HEK293 (cell line): ENCODE measurements around the gene SLC12A3.

Experiments
- BCL11A ChIP-seq: fragments of 450-650 bp; formaldehyde crosslinking; IDR thresholded peaks from 2 replicates; pipeline ENCODE4 v1.5.1; 2016; ENCODE audit warnings: low read depth, missing biosample characterization, missing genetic modification characterization
- HOXD13 ChIP-seq: sonication (generic); formaldehyde crosslinking; IDR thresholded peaks from 2 replicates; pipeline ENCODE4 v1.8.0; 2022; ENCODE audit warnings: missing genetic modification reagents, borderline replicate concordance
- KLF16 ChIP-seq: fragments of 450-650 bp; formaldehyde crosslinking; IDR thresholded peaks from 2 replicates; pipeline ENCODE4 v1.5.1; 2017; ENCODE audit warnings: missing biosample characterization, missing genetic modification characterization
- OSR2 ChIP-seq: fragments of 450-650 bp; formaldehyde crosslinking; IDR thresholded peaks from 2 replicates; pipeline ENCODE4 v1.5.1; 2016; ENCODE audit warnings: missing biosample characterization, missing genetic modification characterization
- SP2 ChIP-seq: fragments of 450-650 bp; formaldehyde crosslinking; IDR thresholded peaks from 2 replicates; pipeline ENCODE4 v1.5.1; 2016; ENCODE audit warnings: missing biosample characterization, missing genetic modification characterization
- ZNF133 ChIP-seq: fragments of 450-650 bp; formaldehyde crosslinking; IDR thresholded peaks from 2 replicates; pipeline ENCODE4 v1.5.1; 2016; ENCODE audit warnings: missing biosample characterization, missing genetic modification characterization
- ZNF157 ChIP-seq: fragments of 450-650 bp; formaldehyde crosslinking; IDR thresholded peaks from 2 replicates; pipeline ENCODE4 v1.5.1; 2016; ENCODE audit warnings: missing biosample characterization, missing genetic modification characterization
- ZNF239 ChIP-seq: fragments of 450-650 bp; formaldehyde crosslinking; IDR thresholded peaks from 2 replicates; pipeline ENCODE4 v1.5.1; 2016; ENCODE audit warnings: missing biosample characterization, missing genetic modification characterization
- ZNF335 ChIP-seq: fragments of 450-650 bp; formaldehyde crosslinking; conservative IDR thresholded peaks from 2 replicates; pipeline ENCODE4 v1.5.1; 2016; ENCODE audit warnings: missing biosample characterization, missing genetic modification characterization
- ZNF341 ChIP-seq: fragments of 450-650 bp; formaldehyde crosslinking; IDR thresholded peaks from 2 replicates; pipeline ENCODE4; 2016; ENCODE audit warnings: low read depth, missing biosample characterization, missing genetic modification characterization
- ZNF354C ChIP-seq: fragments of 450-650 bp; formaldehyde crosslinking; IDR thresholded peaks from 2 replicates; pipeline ENCODE4 v1.5.1; 2016; ENCODE audit warnings: missing biosample characterization, missing genetic modification characterization, low read depth, borderline replicate concordance
- ZNF391 ChIP-seq: fragments of 450-650 bp; formaldehyde crosslinking; IDR thresholded peaks from 2 replicates; pipeline ENCODE4 v1.5.1; 2016; ENCODE audit warnings: low read depth, missing biosample characterization, missing genetic modification characterization, borderline replicate concordance
- ZNF404 ChIP-seq: fragments of 450-650 bp; formaldehyde crosslinking; IDR thresholded peaks from 2 replicates; pipeline ENCODE4 v1.5.1; 2017; ENCODE audit warnings: missing biosample characterization, missing genetic modification characterization
- ZNF426 ChIP-seq: fragments of 450-650 bp; formaldehyde crosslinking; IDR thresholded peaks from 2 replicates; pipeline ENCODE4 v1.5.1; 2017; ENCODE audit warnings: missing biosample characterization, missing genetic modification characterization, mild to moderate bottlenecking, inconsistent platforms, moderate library complexity
- ZNF544 ChIP-seq: fragments of 450-650 bp; formaldehyde crosslinking; IDR thresholded peaks from 2 replicates; pipeline ENCODE4 v1.5.0; 2017; ENCODE audit warnings: missing biosample characterization, missing genetic modification characterization
- ZNF558 ChIP-seq: fragments of 450-650 bp; formaldehyde crosslinking; IDR thresholded peaks from 2 replicates; pipeline ENCODE4 v1.5.1; 2016; ENCODE audit warnings: missing biosample characterization, missing genetic modification characterization
- ZNF596 ChIP-seq: fragments of 450-650 bp; IDR thresholded peaks from 2 replicates; pipeline ENCODE4 v1.5.0; 2018; ENCODE audit warnings: missing biosample characterization, mild to moderate bottlenecking, missing genetic modification characterization, moderate library complexity
- ZNF777 ChIP-seq: fragments of 450-650 bp; formaldehyde crosslinking; IDR thresholded peaks from 2 replicates; pipeline ENCODE4 v1.5.1; 2017; ENCODE audit warnings: missing biosample characterization, missing genetic modification characterization, borderline replicate concordance
- ZSCAN16 ChIP-seq: fragments of 450-650 bp; formaldehyde crosslinking; IDR thresholded peaks from 2 replicates; pipeline ENCODE4 v1.5.1; 2016; ENCODE audit warnings: missing biosample characterization, missing genetic modification characterization
- TF ChIP-seq, protein P1 (sequence below): fragments of 450-650 bp; formaldehyde crosslinking; IDR thresholded peaks from 2 replicates; pipeline ENCODE4 v1.5.1; 2016; ENCODE audit warnings: missing biosample characterization, missing genetic modification characterization
- TF ChIP-seq, protein P2 (sequence below): fragments of 450-650 bp; formaldehyde crosslinking; IDR thresholded peaks from 2 replicates; pipeline ENCODE4 v1.5.1; 2016; ENCODE audit warnings: missing biosample characterization, missing genetic modification characterization
- TF ChIP-seq, protein P3 (sequence below): fragments of 450-650 bp; IDR thresholded peaks from 2 replicates; pipeline ENCODE4 v1.5.1; 2018; ENCODE audit warnings: missing biosample characterization, missing genetic modification characterization
- TF ChIP-seq, protein P4 (sequence below): fragments of 450-650 bp; formaldehyde crosslinking; IDR thresholded peaks from 2 replicates; pipeline ENCODE4 v1.5.1; 2016; ENCODE audit warnings: missing biosample characterization, missing genetic modification characterization
- TF ChIP-seq, protein P5 (sequence below): fragments of 450-650 bp; formaldehyde crosslinking; IDR thresholded peaks from 2 replicates; pipeline ENCODE4 v1.5.1; 2016; ENCODE audit warnings: missing biosample characterization, missing genetic modification characterization
- TF ChIP-seq, protein P6 (sequence below): fragments of 450-650 bp; formaldehyde crosslinking; IDR thresholded peaks from 2 replicates; pipeline ENCODE4 v1.5.0; 2017; ENCODE audit warnings: missing biosample characterization, missing genetic modification characterization, borderline replicate concordance
- TF ChIP-seq, protein P7 (sequence below): fragments of 450-650 bp; formaldehyde crosslinking; IDR thresholded peaks from 2 replicates; pipeline ENCODE4 v1.5.1; 2016; ENCODE audit warnings: missing biosample characterization, missing genetic modification characterization

Gene SLC12A3

DNA sequence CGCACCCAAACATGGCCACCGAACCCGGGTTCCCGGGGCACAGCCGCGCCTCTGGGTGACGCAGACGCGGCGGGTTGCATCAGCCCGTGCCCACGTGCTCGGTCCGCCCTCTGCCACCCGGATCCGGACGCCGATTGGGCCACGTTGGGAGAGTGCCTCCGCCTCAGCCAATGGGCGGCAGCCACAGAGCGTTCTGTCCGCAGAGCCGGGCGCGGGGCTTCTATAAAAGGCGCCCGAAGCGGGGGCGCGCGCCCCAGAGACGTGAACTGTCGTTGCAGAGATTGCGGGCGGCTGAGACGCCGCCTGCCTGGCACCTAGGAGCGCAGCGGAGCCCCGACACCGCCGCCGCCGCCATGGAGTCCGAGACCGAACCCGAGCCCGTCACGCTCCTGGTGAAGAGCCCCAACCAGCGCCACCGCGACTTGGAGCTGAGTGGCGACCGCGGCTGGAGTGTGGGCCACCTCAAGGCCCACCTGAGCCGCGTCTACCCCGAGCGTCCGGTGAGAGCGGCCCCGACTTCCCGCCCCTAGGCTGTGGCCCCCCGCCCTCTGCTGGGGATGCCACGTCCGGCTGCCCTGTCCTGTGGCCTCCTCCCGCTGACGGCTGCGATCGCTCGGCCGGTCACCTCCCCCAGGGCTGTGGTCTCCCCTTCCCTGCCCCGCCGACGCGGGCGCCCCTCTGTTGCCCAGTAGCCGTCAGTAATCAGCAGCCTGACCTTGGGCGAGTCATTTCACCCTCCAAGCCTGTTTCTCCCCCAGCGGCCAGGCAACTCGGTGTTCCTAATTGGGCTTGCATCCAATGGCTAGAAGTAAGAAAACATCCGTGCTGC, 67.1 kb downstream of the SLC12A3 start, which contains the start of gene HERPUD1 (continued):
- peak; percentile 82; the same call in 1 of the 2 replicates for TF ChIP-seq ZNF777 (tag by site-specific recombination)
- TF ChIP-seq OSR2, result no peak
- TF ChIP-seq ZNF558 (tag by site-specific recombination), result no peak
- TF ChIP-seq, protein P1, sequence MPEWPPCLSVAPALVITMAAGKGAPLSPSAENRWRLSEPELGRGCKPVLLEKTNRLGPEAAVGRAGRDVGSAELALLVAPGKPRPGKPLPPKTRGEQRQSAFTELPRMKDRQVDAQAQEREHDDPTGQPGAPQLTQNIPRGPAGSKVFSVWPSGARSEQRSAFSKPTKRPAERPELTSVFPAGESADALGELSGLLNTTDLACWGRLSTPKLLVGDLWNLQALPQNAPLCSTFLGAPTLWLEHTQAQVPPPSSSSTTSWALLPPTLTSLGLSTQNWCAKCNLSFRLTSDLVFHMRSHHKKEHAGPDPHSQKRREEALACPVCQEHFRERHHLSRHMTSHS (tag by site-specific recombination), result no peak
- no peak for TF ChIP-seq ZNF133 (tag by site-specific recombination)
- TF ChIP-seq ZNF404, result no peak
- TF ChIP-seq KLF16 (tag by site-specific recombination), result peak; percentile 60; the same call in 1 of the 2 replicates
- TF ChIP-seq ZNF354C (tag by site-specific recombination), result no peak
- TF ChIP-seq ZNF335 (tag by site-specific recombination), result peak; percentile 11; the same call in 1 of the 2 replicates
- TF ChIP-seq ZNF391 (tag by site-specific recombination), result peak; percentile 85
- no peak for TF ChIP-seq BCL11A
- TF ChIP-seq HOXD13 (CRISPR knock-in tag), result peak; percentile 98
- TF ChIP-seq, protein P2, sequence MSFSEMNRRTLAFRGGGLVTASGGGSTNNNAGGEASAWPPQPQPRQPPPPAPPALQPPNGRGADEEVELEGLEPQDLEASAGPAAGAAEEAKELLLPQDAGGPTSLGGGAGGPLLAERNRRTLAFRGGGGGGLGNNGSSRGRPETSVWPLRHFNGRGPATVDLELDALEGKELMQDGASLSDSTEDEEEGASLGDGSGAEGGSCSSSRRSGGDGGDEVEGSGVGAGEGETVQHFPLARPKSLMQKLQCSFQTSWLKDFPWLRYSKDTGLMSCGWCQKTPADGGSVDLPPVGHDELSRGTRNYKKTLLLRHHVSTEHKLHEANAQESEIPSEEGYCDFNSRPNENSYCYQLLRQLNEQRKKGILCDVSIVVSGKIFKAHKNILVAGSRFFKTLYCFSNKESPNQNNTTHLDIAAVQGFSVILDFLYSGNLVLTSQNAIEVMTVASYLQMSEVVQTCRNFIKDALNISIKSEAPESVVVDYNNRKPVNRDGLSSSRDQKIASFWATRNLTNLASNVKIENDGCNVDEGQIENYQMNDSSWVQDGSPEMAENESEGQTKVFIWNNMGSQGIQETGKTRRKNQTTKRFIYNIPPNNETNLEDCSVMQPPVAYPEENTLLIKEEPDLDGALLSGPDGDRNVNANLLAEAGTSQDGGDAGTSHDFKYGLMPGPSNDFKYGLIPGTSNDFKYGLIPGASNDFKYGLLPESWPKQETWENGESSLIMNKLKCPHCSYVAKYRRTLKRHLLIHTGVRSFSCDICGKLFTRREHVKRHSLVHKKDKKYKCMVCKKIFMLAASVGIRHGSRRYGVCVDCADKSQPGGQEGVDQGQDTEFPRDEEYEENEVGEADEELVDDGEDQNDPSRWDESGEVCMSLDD, result peak; percentile 98
- TF ChIP-seq, protein P3, sequence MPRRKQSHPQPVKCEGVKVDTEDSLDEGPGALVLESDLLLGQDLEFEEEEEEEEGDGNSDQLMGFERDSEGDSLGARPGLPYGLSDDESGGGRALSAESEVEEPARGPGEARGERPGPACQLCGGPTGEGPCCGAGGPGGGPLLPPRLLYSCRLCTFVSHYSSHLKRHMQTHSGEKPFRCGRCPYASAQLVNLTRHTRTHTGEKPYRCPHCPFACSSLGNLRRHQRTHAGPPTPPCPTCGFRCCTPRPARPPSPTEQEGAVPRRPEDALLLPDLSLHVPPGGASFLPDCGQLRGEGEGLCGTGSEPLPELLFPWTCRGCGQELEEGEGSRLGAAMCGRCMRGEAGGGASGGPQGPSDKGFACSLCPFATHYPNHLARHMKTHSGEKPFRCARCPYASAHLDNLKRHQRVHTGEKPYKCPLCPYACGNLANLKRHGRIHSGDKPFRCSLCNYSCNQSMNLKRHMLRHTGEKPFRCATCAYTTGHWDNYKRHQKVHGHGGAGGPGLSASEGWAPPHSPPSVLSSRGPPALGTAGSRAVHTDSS (tag by site-specific recombination), result no peak
- TF ChIP-seq ZNF239, result peak; percentile 51; the same call in 1 of the 2 replicates
- TF ChIP-seq, protein P4, sequence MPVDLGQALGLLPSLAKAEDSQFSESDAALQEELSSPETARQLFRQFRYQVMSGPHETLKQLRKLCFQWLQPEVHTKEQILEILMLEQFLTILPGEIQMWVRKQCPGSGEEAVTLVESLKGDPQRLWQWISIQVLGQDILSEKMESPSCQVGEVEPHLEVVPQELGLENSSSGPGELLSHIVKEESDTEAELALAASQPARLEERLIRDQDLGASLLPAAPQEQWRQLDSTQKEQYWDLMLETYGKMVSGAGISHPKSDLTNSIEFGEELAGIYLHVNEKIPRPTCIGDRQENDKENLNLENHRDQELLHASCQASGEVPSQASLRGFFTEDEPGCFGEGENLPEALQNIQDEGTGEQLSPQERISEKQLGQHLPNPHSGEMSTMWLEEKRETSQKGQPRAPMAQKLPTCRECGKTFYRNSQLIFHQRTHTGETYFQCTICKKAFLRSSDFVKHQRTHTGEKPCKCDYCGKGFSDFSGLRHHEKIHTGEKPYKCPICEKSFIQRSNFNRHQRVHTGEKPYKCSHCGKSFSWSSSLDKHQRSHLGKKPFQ (tag by site-specific recombination), result no peak
- TF ChIP-seq, protein P5, sequence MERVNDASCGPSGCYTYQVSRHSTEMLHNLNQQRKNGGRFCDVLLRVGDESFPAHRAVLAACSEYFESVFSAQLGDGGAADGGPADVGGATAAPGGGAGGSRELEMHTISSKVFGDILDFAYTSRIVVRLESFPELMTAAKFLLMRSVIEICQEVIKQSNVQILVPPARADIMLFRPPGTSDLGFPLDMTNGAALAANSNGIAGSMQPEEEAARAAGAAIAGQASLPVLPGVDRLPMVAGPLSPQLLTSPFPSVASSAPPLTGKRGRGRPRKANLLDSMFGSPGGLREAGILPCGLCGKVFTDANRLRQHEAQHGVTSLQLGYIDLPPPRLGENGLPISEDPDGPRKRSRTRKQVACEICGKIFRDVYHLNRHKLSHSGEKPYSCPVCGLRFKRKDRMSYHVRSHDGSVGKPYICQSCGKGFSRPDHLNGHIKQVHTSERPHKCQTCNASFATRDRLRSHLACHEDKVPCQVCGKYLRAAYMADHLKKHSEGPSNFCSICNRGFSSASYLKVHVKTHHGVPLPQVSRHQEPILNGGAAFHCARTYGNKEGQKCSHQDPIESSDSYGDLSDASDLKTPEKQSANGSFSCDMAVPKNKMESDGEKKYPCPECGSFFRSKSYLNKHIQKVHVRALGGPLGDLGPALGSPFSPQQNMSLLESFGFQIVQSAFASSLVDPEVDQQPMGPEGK (tag by site-specific recombination), result peak; percentile 87
- no peak for TF ChIP-seq ZNF157 (tag by site-specific recombination)
- no peak for TF ChIP-seq ZNF426 (tag by site-specific recombination)
- TF ChIP-seq SP2 (tag by site-specific recombination), result peak; percentile 87
- TF ChIP-seq, protein P6, sequence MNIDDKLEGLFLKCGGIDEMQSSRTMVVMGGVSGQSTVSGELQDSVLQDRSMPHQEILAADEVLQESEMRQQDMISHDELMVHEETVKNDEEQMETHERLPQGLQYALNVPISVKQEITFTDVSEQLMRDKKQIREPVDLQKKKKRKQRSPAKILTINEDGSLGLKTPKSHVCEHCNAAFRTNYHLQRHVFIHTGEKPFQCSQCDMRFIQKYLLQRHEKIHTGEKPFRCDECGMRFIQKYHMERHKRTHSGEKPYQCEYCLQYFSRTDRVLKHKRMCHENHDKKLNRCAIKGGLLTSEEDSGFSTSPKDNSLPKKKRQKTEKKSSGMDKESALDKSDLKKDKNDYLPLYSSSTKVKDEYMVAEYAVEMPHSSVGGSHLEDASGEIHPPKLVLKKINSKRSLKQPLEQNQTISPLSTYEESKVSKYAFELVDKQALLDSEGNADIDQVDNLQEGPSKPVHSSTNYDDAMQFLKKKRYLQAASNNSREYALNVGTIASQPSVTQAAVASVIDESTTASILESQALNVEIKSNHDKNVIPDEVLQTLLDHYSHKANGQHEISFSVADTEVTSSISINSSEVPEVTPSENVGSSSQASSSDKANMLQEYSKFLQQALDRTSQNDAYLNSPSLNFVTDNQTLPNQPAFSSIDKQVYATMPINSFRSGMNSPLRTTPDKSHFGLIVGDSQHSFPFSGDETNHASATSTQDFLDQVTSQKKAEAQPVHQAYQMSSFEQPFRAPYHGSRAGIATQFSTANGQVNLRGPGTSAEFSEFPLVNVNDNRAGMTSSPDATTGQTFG (tag by site-specific recombination), result peak; percentile 73; the same call in 1 of the 2 replicates
- no peak for TF ChIP-seq ZNF596 (tag by site-specific recombination)
- no peak for TF ChIP-seq ZNF544
- no peak; the same call in 1 of the 2 replicates for TF ChIP-seq ZNF341 (tag by site-specific recombination)
- no peak for TF ChIP-seq ZSCAN16 (tag by site-specific recombination)
- TF ChIP-seq, protein P7, sequence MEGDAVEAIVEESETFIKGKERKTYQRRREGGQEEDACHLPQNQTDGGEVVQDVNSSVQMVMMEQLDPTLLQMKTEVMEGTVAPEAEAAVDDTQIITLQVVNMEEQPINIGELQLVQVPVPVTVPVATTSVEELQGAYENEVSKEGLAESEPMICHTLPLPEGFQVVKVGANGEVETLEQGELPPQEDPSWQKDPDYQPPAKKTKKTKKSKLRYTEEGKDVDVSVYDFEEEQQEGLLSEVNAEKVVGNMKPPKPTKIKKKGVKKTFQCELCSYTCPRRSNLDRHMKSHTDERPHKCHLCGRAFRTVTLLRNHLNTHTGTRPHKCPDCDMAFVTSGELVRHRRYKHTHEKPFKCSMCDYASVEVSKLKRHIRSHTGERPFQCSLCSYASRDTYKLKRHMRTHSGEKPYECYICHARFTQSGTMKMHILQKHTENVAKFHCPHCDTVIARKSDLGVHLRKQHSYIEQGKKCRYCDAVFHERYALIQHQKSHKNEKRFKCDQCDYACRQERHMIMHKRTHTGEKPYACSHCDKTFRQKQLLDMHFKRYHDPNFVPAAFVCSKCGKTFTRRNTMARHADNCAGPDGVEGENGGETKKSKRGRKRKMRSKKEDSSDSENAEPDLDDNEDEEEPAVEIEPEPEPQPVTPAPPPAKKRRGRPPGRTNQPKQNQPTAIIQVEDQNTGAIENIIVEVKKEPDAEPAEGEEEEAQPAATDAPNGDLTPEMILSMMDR, result peak; percentile 74
